ENCODE measurements around the gene CLEC3B.

CLEC3B gene

GRCh38 chr3:45034612-45035252, 8.6 kb downstream of the CLEC3B start:
- no peak overlapping the region for H3K4me3 ChIP-seq (ENCODE audit: low read length)

GRCh38 chr3:45035441-45036301, 9.6 kb downstream of the CLEC3B start:
- TF ChIP-seq CTCF (conservative IDR thresholded peaks at IDR 0.05; ENCODE audit: low read length) = peak; percentile 2; the same call in 1 of the 2 replicates
- no peak for DNase-seq (ENCODE audit: low read depth)
- peak overlapping the region; percentile 45 for H3K4me3 ChIP-seq (ENCODE audit: low read length)

More at GRCh38 chr3:45034612-45035252, 8.6 kb downstream of the CLEC3B start:
- no peak for DNase-seq (ENCODE audit: low read depth)
- no peak for TF ChIP-seq CTCF (conservative IDR thresholded peaks at IDR 0.05; ENCODE audit: low read length)

- H3K4me3 ChIP-seq (ENCODE audit: low read length) = no peak overlapping the region
- TF ChIP-seq CTCF (conservative IDR thresholded peaks at IDR 0.05; ENCODE audit: low read length) = peak; percentile 90
- DNase-seq (ENCODE audit: low read depth) = peak; percentile 91
Measured at GRCh38 chr3:45037720-45038455, 11.8 kb downstream of the CLEC3B start.

GRCh38 chr3:45041666-45042065, 15.6 kb downstream of the CLEC3B start:
- no peak for DNase-seq (ENCODE audit: low read depth)

GRCh38 chr3:45042162-45042561, 16.1 kb downstream of the CLEC3B start:
- no peak for DNase-seq (ENCODE audit: low read depth)
- TF ChIP-seq CTCF (conservative IDR thresholded peaks at IDR 0.05; ENCODE audit: low read length) = no peak

More at GRCh38 chr3:45041666-45042065, 15.6 kb downstream of the CLEC3B start:
- H3K4me3 ChIP-seq (ENCODE audit: low read length) = no peak overlapping the region
- no peak for TF ChIP-seq CTCF (conservative IDR thresholded peaks at IDR 0.05; ENCODE audit: low read length)

GRCh38 chr3:45043728-45044299, 17.7 kb downstream of the CLEC3B start:
- peak; percentile 91 for DNase-seq (ENCODE audit: low read depth)
- no peak overlapping the region for H3K4me3 ChIP-seq (ENCODE audit: low read length)
- TF ChIP-seq CTCF (conservative IDR thresholded peaks at IDR 0.05; ENCODE audit: low read length) = peak; percentile 53

More at GRCh38 chr3:45042162-45042561, 16.1 kb downstream of the CLEC3B start:
- no peak overlapping the region for H3K4me3 ChIP-seq (ENCODE audit: low read length)
